ENCODE measurements around the gene MPP4. TPM values are rescaled to one million over a fixed set of nuclear protein-coding genes. Genes with fewer than 3 reads are reported as not detected.

The MPP4 gene
- polyA plus RNA-seq, 1 experiment = 8.6 TPM

Small RNA genes lying within 50 kb of the gene (small RNA-seq; reads per million reads assigned to genes)
- not detected for gene RNU6-651P (ENCODE audit: insufficient read length, low read depth)

Other genes starting within 250 kb of the MPP4 start
- 32.7 and 38.4 TPM in 2 replicates for gene TRAK2, start 247.2 kb downstream of the MPP4 start, polyA plus RNA-seq (2011; rRNA removed)
- gene STRADB, start 246.9 kb downstream of the MPP4 start, polyA plus RNA-seq (2011; rRNA removed) = 29.8 and 34.7 TPM in 2 replicates
- gene TMEM237, start 55.1 kb downstream of the MPP4 start, polyA plus RNA-seq (2011; rRNA removed) = 45.0 and 51.5 TPM in 2 replicates
- 21.9 and 23.5 TPM in 2 replicates for gene ALS2, start 82.3 kb upstream of the MPP4 start, polyA plus RNA-seq (2011; rRNA removed)
- gene CDK15, start 107.9 kb upstream of the MPP4 start, polyA plus RNA-seq (2011; rRNA removed) = 16.0 and 18.6 TPM in 2 replicates